Adrenal gland (tissue), 12 donors: ENCODE measurements around the gene TBC1D22A. TPM values are rescaled to one million over a fixed set of nuclear protein-coding genes. Genes with fewer than 3 reads are reported as not detected.

ENCODE experiments used
- DNase-seq, 7 donors: peaks; one replicate each; pipeline ENCODE4 v3.0.0-alpha.2; 2019 to 2020
- H3K27ac ChIP-seq, 5 donors: fragments of 200-600 bp; sonication (generic) in 4 of 5; 1 replicate in 3 of 5; 2 replicates in 2 of 5; pipeline versions ENCODE4 v1.5.1 to v1.8.0; 2016 to 2020; ENCODE audit warnings: mild to moderate bottlenecking in 1 of 5
- H3K27me3 ChIP-seq: fragments of 200-600 bp; 2 replicates; pipeline ENCODE4 v1.8.0; 2021
- H3K36me3 ChIP-seq, 2 donors: fragments of 200-600 bp; replicated peaks in 1 of 2; 1 replicate in 1 of 2; 2 replicates in 1 of 2; pipeline versions ENCODE4 v1.5.1 to v1.8.0; 2018 to 2022
- H3K4me1 ChIP-seq, 2 donors: fragments of 200-600 bp; replicated peaks in 1 of 2; 1 replicate in 1 of 2; 2 replicates in 1 of 2; pipeline versions ENCODE4 v1.5.1 to v1.8.0; 2018 to 2021
- H3K4me3 ChIP-seq, 4 donors: fragments of 200-600 bp; sonication (generic) in 3 of 4; one replicate each; pipeline ENCODE4 v1.5.1; 2016 to 2018
- H3K9me3 ChIP-seq, 3 donors: fragments of 200-600 bp; sonication (generic) in 1 of 3; replicated peaks in 1 of 3; 1 replicate in 2 of 3; 2 replicates in 1 of 3; pipeline versions ENCODE4 v1.5.1 to v1.8.0; 2016 to 2021
- CTCF ChIP-seq, 6 experiments: fragments of 450-650 bp in 4 of 6; fragments of 200-600 bp in 2 of 6; sonication (generic) in 1 of 6; IDR thresholded peaks; 1 replicate in 5 of 6; 2 replicates in 1 of 6; pipeline versions ENCODE4 v1.5.1 to v1.8.0; 2016 to 2021; ENCODE audit warnings: antibody characterized with exemption in 6 of 6, mild to moderate bottlenecking in 2 of 6, moderate library complexity in 1 of 6
- POLR2A ChIP-seq, 2 donors: fragments of 450-650 bp; IDR thresholded peaks; one replicate each; pipeline ENCODE4 v1.6.1; 2017; ENCODE audit warnings: antibody characterized with exemption in 2 of 2, mild to moderate bottlenecking in 2 of 2, moderate library complexity in 1 of 2
- WGBS, 4 donors: extraction: QIAGEN DNeasy Blood & Tissue Kit in 2 of 4; methylation state at CpG; one replicate each; pipeline versions ENCODE4 v1.1.5 to v1.1.7; 2013 to 2017; 5-methylcytosine and 5-hydroxymethylcytosine counted together
- intact Hi-C, 2 donors: fragments of 100-400 bp; cut with DNase I; formaldehyde crosslinking; loops; one replicate each; pipeline versions ENCODE4 v1.14.1 to v1.15.0; 2022 to 2023
- polyA plus RNA-seq, 3 donors: library from polyadenylated mRNA; stranded (reverse); fragments of 200-250 nt in 2 of 3; fragments of 350-450 nt in 1 of 3; fragmentation: Illumina TruSeq in 1 of 3; extraction: RNeasy Lipid Tissue Mini Kit (QIAGEN cat#74804) in 1 of 3; gene quantifications; one replicate each; pipeline ENCODE4 v1.2.3, GENCODE V29; 2013 to 2014
- total RNA-seq, 9 donors: library from RNA; depleted of rRNA in 4 of 9; stranded (reverse); fragments of >200 nt in 4 of 9; fragments of 120-200 nt in 1 of 9; fragmentation: NEBNext Ultra II Directional in 1 of 9; extraction: Animal tissue kit (Norgen Biotek cat#: 25700) in 1 of 9; gene quantifications; one replicate each; pipeline versions ENCODE4 v1.1.0 to v1.2.4, GENCODE V29; 2013 to 2023
- donor health status: healthy with polysubstance abuse.
- donor health status: Bipolar disorder and iron deficiency.
- donor health status: DM: yes; HTN: yes; CAD: no.
- donor health status: DM: no; HTN: no; CAD: no.
- donor health status: DM: no; HTN: no; CAD: no.
- donor health status: DM: yes; HTN: yes; CAD: no.

The TBC1D22A gene
- total and polyA plus RNA-seq, 12 donors: 11.5 to 44.2 (median 28.1) TPM

GRCh38 chr22:47056776-47057470 is 294.5 kb downstream of the TBC1D22A start:
- TF ChIP-seq CTCF (IDR thresholded peaks at IDR 0.05): no peak
- TF ChIP-seq POLR2A (IDR thresholded peaks at IDR 0.05): no peak
- 95 to 98% (median 96%) methylated on average over 13 to 18 of the region's 18 CpGs for WGBS, 4 donors
- H3K4me3 ChIP-seq: no peak overlapping the region
- H3K36me3 ChIP-seq: no peaks in the 10 kb centered on the region
- H3K9me3 ChIP-seq: no peaks in the 10 kb centered on the region
- no peaks in the 10 kb centered on the region for H3K27me3 ChIP-seq
- no peak for DNase-seq
- H3K4me1 ChIP-seq: no peaks in the 10 kb centered on the region
- intact Hi-C loops: no loop called here
- H3K27ac ChIP-seq: no peak overlapping the region

GRCh38 chr22:47057916-47058585 is 295.6 kb downstream of the TBC1D22A start:
- Histone ChIP-seq H3K27me3 (no peaks in the 10 kb centered on the region), H3K4me3 (no peak overlapping the region), H3K4me1 (no peaks in the 10 kb centered on the region), H3K9me3 (no peaks in the 10 kb centered on the region), H3K27ac (no peak overlapping the region), H3K36me3 (no peaks in the 10 kb centered on the region)
- no peak for TF ChIP-seq POLR2A (IDR thresholded peaks at IDR 0.05)
- TF ChIP-seq CTCF (IDR thresholded peaks at IDR 0.05): no peak
- intact Hi-C loops: no loop called here
- WGBS, 4 donors: 92 to 98% (median 97%) methylated on average over 8 to 16 of the region's 16 CpGs
- DNase-seq: no peak

- H3K27me3 ChIP-seq: no peaks in the 10 kb centered on the region
- 81 to 96% (median 94%) methylated on average over 9 to 15 of the region's 15 CpGs for WGBS, 4 donors
- H3K4me1 ChIP-seq: no peaks in the 10 kb centered on the region
- intact Hi-C loops: no loop called here
- no peaks in the 10 kb centered on the region for H3K36me3 ChIP-seq
- no peaks in the 10 kb centered on the region for H3K9me3 ChIP-seq
- no peak overlapping the region for H3K4me3 ChIP-seq
- TF ChIP-seq POLR2A (IDR thresholded peaks at IDR 0.05): no peak
- no peak overlapping the region for H3K27ac ChIP-seq
- no peak for DNase-seq
These were observed 296.6 kb downstream of the TBC1D22A start for GRCh38 chr22:47059076-47059475.

GRCh38 chr22:47059701-47060161 is 297.3 kb downstream of the TBC1D22A start:
- no peaks in the 10 kb centered on the region for H3K27me3 ChIP-seq
- no peaks in the 10 kb centered on the region for H3K9me3 ChIP-seq
- no peak overlapping the region for H3K4me3 ChIP-seq
- intact Hi-C loops: no loop called here
- 90 to 91% (median 91%) methylated on average over 8 to 12 of the region's 12 CpGs for WGBS, 4 donors
- H3K4me1 ChIP-seq: no peaks in the 10 kb centered on the region
- TF ChIP-seq CTCF (IDR thresholded peaks at IDR 0.05): no peak
- TF ChIP-seq POLR2A (IDR thresholded peaks at IDR 0.05): no peak
- H3K36me3 ChIP-seq: no peaks in the 10 kb centered on the region
- no peak for DNase-seq
- H3K27ac ChIP-seq: no peak overlapping the region
